HUDEP-2 (cell line): ENCODE results near the gene SPTBN1.
"Not testable (repeated sequence)": the region's sequence is repeated elsewhere in the genome, so short reads cannot be mapped to it uniquely, and the experiment has no call there.

Source experiments
- DNase-seq, 76 experiments: peaks; one replicate each; lab custom pipeline; 2025; ENCODE audit not compliant: unreplicated experiment in 76 of 76; lab: John Stamatoyannopoulos, UW

The SPTBN1 gene

GRCh38 chr2:54468673-54469072 is 12.5 kb downstream of the SPTBN1 start:
- no peak for DNase-seq

- no peak for DNase-seq
Observed at GRCh38 chr2:54469484-54470053, 13.4 kb downstream of the SPTBN1 start.

- DNase-seq: no peak
Observed at GRCh38 chr2:54470266-54470938, 14.3 kb downstream of the SPTBN1 start.

- DNase-seq: no peak
Observed at GRCh38 chr2:54471221-54471711, 15.1 kb downstream of the SPTBN1 start.

GRCh38 chr2:54473851-54474250 is 17.7 kb downstream of the SPTBN1 start:
- no peak for DNase-seq

GRCh38 chr2:54475285-54475684 is 19.2 kb downstream of the SPTBN1 start:
- no peak for DNase-seq

GRCh38 chr2:54475919-54476318 is 19.8 kb downstream of the SPTBN1 start:
- DNase-seq: no peak

- no peak for DNase-seq
Observed at GRCh38 chr2:54476852-54477251, 20.7 kb downstream of the SPTBN1 start.

GRCh38 chr2:54477896-54478295 is 21.8 kb downstream of the SPTBN1 start:
- DNase-seq: no peak

GRCh38 chr2:54478899-54479298 is 22.8 kb downstream of the SPTBN1 start:
- no peak for DNase-seq

- no peak for DNase-seq
Observed at GRCh38 chr2:54479424-54479823, 23.3 kb downstream of the SPTBN1 start.

- DNase-seq: no peak
Observed at GRCh38 chr2:54480025-54480424, 23.9 kb downstream of the SPTBN1 start.

- DNase-seq: no peak
Observed at GRCh38 chr2:54481686-54482085, 25.6 kb downstream of the SPTBN1 start.

GRCh38 chr2:54482715-54483114 is 26.6 kb downstream of the SPTBN1 start:
- DNase-seq: no peak

GRCh38 chr2:54483426-54483825 is 27.3 kb downstream of the SPTBN1 start:
- no peak for DNase-seq

GRCh38 chr2:54485756-54486155 is 29.6 kb downstream of the SPTBN1 start:
- DNase-seq: not testable (repeated sequence)

- no peak for DNase-seq
Observed at GRCh38 chr2:54486766-54487165, 30.6 kb downstream of the SPTBN1 start.

GRCh38 chr2:54490863-54491262 is 34.7 kb downstream of the SPTBN1 start:
- DNase-seq: no peak

GRCh38 chr2:54492335-54492734 is 36.2 kb downstream of the SPTBN1 start:
- DNase-seq: no peak

- DNase-seq: no peak
Observed at GRCh38 chr2:54494087-54494486, 38.0 kb downstream of the SPTBN1 start.

GRCh38 chr2:54496920-54497319 is 40.8 kb downstream of the SPTBN1 start:
- no peak for DNase-seq
